ENCODE data around the gene SLC6A19. TPM values are rescaled to one million over a fixed set of nuclear protein-coding genes. Genes with fewer than 3 reads are reported as not detected.

SLC6A19 gene
- total and polyA plus RNA-seq, 10 donors, result under 0.01 to 0.50 TPM; not detected in 8

DNA sequence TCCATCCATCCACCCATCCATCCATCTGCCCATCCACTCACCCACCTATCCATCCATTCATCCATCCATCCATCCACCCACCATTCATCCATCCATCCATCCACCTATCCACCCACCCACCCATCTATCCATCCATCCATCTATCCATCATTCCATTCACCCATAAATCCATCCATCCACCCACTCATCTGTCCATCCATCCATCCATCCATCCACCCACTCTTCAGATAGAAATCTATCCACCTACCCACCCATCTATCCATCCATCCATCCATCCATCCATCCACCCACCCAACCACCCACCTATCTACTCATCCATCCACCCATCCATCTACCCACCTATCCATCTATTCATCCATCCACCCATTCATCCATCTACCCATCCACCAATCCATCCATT is 35.0 kb upstream of the SLC6A19 start:
- H3K4me1 ChIP-seq, result peaks cover 9 to 33% (median 20%) of the 10 kb centered on the region in 6 donors
- intact Hi-C loops (cut with DNase I; ENCODE audit: low total_unique reads), result loop anchor here (5.0 kb wide), 1 partner anchor 476 kb away; no protein-coding TSS in a partner anchor
- H3K9me3 ChIP-seq, result no peaks in the 10 kb centered on the region
- no peak overlapping the region for H3K27ac ChIP-seq
- DNase-seq, result no peak
- no peak overlapping the region for H3K4me3 ChIP-seq
- TF ChIP-seq POLR2A (IDR thresholded peaks at IDR 0.05) (no peak), POLR2AphosphoS5 (IDR thresholded peaks at IDR 0.05) (no peak)
- TF ChIP-seq, protein P1, sequence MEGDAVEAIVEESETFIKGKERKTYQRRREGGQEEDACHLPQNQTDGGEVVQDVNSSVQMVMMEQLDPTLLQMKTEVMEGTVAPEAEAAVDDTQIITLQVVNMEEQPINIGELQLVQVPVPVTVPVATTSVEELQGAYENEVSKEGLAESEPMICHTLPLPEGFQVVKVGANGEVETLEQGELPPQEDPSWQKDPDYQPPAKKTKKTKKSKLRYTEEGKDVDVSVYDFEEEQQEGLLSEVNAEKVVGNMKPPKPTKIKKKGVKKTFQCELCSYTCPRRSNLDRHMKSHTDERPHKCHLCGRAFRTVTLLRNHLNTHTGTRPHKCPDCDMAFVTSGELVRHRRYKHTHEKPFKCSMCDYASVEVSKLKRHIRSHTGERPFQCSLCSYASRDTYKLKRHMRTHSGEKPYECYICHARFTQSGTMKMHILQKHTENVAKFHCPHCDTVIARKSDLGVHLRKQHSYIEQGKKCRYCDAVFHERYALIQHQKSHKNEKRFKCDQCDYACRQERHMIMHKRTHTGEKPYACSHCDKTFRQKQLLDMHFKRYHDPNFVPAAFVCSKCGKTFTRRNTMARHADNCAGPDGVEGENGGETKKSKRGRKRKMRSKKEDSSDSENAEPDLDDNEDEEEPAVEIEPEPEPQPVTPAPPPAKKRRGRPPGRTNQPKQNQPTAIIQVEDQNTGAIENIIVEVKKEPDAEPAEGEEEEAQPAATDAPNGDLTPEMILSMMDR (IDR thresholded peaks at IDR 0.05 in 8 of 11, conservative IDR thresholded peaks at IDR 0.05 in 3 of 11), result no peak
- peaks cover 0 to 26% (median 0%) of the 10 kb centered on the region in 7 donors for H3K27me3 ChIP-seq (replicated peaks in 1 of 7)
- H3K36me3 ChIP-seq, result no peaks in the 10 kb centered on the region

- DNase-seq, result no peak
- H3K9me3 ChIP-seq, result no peaks in the 10 kb centered on the region
- TF ChIP-seq POLR2A (IDR thresholded peaks at IDR 0.05), result no peak
- TF ChIP-seq, protein P1 (IDR thresholded peaks at IDR 0.05 in 8 of 11, conservative IDR thresholded peaks at IDR 0.05 in 3 of 11), result no peak
- no peak for TF ChIP-seq POLR2AphosphoS5 (IDR thresholded peaks at IDR 0.05)
- H3K4me1 ChIP-seq, result peaks cover 9 to 23% (median 13%) of the 10 kb centered on the region in 6 donors
- 15 to 38% (median 29%) methylated on average over 4 of the region's 4 CpGs for WGBS, 5 donors
- H3K27me3 ChIP-seq (replicated peaks in 1 of 7), result peaks cover 0 to 20% (median 0%) of the 10 kb centered on the region in 7 donors
- H3K36me3 ChIP-seq, result no peaks in the 10 kb centered on the region
- no peak overlapping the region for H3K27ac ChIP-seq
- no peak overlapping the region for H3K4me3 ChIP-seq
- intact Hi-C loops (cut with DNase I; ENCODE audit: low total_unique reads), result loop anchor here (5.0 kb wide), 1 partner anchor 475 kb away; no protein-coding TSS in a partner anchor
Observed at GRCh38 chr5:1167361-1167727, 34.1 kb upstream of the SLC6A19 start.

- Histone ChIP-seq H3K4me1 (peaks cover 9 to 17% (median 12%) of the 10 kb centered on the region in 6 donors), H3K9me3 (no peaks in the 10 kb centered on the region), H3K36me3 (no peaks in the 10 kb centered on the region), H3K27ac (peak overlapping the region in 1 of 8 donors; percentile 5), H3K4me3 (peak overlapping the region in 3 of 8 donors; percentile 20 to 58 (median 28)), H3K27me3 (replicated peaks in 1 of 7) (peaks cover 0 to 21% (median 0%) of the 10 kb centered on the region in 7 donors)
- no peak for DNase-seq
- intact Hi-C loops (cut with DNase I; ENCODE audit: low total_unique reads), result loop anchor here (5.0 kb wide), 1 partner anchor 474 kb away; no protein-coding TSS in a partner anchor
- 12 to 23% (median 16%) methylated on average over 19 to 28 of the region's 28 CpGs for WGBS, 5 donors
- TF ChIP-seq POLR2AphosphoS5 (IDR thresholded peaks at IDR 0.05) (peak in 2 of 3 donors; percentile 23 to 30), POLR2A (IDR thresholded peaks at IDR 0.05) (no peak)
- TF ChIP-seq, protein P1 (IDR thresholded peaks at IDR 0.05 in 8 of 11, conservative IDR thresholded peaks at IDR 0.05 in 3 of 11), result peak; percentile 65 to 88 (median 76)
Observed at GRCh38 chr5:1167728-1168709, 33.4 kb upstream of the SLC6A19 start.

- intact Hi-C loops (cut with DNase I; ENCODE audit: low total_unique reads), result loop anchor here (5.0 kb wide), 1 partner anchor 474 kb away; no protein-coding TSS in a partner anchor
- H3K4me3 ChIP-seq, result no peak overlapping the region
- peaks cover 9 to 17% (median 12%) of the 10 kb centered on the region in 6 donors for H3K4me1 ChIP-seq
- TF ChIP-seq, protein P1 (IDR thresholded peaks at IDR 0.05 in 8 of 11, conservative IDR thresholded peaks at IDR 0.05 in 3 of 11), result no peak
- TF ChIP-seq POLR2A (IDR thresholded peaks at IDR 0.05) (no peak), POLR2AphosphoS5 (IDR thresholded peaks at IDR 0.05) (no peak)
- H3K9me3 ChIP-seq, result no peaks in the 10 kb centered on the region
- H3K27ac ChIP-seq, result no peak overlapping the region
- peaks cover 0 to 21% (median 3%) of the 10 kb centered on the region in 7 donors for H3K27me3 ChIP-seq (replicated peaks in 1 of 7)
- DNase-seq, result no peak
- 67 to 82% (median 75%) methylated on average over 16 of the region's 16 CpGs for WGBS, 5 donors
- no peaks in the 10 kb centered on the region for H3K36me3 ChIP-seq
Observed at GRCh38 chr5:1168796-1169195, 32.6 kb upstream of the SLC6A19 start.
